HG03280 (cell line): ENCODE data around the gene WDFY4.

Experiments used
- ATAC-seq: cut with Tn5 transposase; IDR thresholded peaks from one replicate; pipeline ENCODE4 v1.9.1; 2021; ENCODE audit warnings: mild to moderate bottlenecking, moderate library complexity; ENCODE audit not compliant: unreplicated experiment

The WDFY4 gene

GRCh38 chr10:48786606-48787282 lies 102.1 kb downstream of the WDFY4 start:
- ATAC-seq: no peak

- ATAC-seq: no peak
Observed at GRCh38 chr10:48788554-48788953, 103.9 kb downstream of the WDFY4 start.

DNA sequence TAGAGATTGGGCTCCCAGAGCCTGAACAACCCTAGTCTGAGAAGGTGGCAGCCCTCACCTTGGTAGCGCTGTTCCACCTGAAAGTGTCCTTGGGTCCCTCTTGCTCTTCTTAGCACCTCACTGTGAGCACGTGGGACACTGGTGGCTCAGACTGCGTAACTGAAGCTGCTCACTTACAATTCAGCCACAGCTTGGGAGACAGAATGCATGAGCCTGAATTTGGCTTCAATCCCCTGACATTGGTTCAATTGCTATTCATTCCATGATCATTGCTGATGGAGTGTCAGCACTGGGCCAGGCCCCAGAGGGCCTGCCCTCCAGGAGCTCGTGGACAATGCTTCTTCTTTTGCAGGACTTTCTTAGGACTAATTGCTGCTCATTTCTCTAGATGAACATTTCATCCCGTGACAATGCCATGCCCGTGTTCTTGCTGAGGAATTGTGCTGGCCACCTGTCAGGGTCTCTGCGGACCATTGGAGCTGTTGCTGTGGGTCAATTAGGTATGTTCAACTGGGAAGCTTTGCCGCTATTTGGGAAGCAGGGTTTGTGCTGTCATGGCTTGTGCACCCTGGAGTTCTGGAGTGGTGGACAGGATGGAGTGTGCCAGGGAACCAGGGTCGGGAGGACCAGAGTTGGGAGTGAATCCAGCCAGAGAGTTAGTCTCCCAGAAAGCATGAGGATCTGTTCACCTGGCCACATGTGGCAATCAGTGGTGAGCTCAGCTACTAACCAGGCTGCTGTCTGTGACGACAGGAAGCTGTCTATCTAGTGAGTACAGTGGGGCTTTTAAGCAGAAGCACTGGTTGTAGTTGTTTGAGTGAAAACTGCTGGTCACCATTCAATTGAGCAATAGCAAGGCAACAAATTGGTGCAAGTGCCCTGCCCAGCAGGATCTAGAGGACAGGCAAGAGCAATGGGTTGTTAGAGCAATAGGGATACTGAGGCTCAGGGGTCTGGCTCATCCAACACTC lies 105.1 kb downstream of the WDFY4 start:
- ATAC-seq: no peak

GRCh38 chr10:48790457-48791044 lies 105.9 kb downstream of the WDFY4 start:
- no peak for ATAC-seq

- no peak for ATAC-seq
Observed at GRCh38 chr10:48791267-48791928, 106.7 kb downstream of the WDFY4 start.

GRCh38 chr10:48792121-48792520 lies 107.4 kb downstream of the WDFY4 start:
- ATAC-seq: no peak

GRCh38 chr10:48792687-48793096 lies 108.0 kb downstream of the WDFY4 start:
- no peak for ATAC-seq

GRCh38 chr10:48794074-48794473 lies 109.4 kb downstream of the WDFY4 start:
- ATAC-seq: no peak

GRCh38 chr10:48796713-48797245 lies 112.1 kb downstream of the WDFY4 start:
- no peak for ATAC-seq

- ATAC-seq: no peak
Observed at GRCh38 chr10:48797830-48798229, 113.2 kb downstream of the WDFY4 start.

DNA sequence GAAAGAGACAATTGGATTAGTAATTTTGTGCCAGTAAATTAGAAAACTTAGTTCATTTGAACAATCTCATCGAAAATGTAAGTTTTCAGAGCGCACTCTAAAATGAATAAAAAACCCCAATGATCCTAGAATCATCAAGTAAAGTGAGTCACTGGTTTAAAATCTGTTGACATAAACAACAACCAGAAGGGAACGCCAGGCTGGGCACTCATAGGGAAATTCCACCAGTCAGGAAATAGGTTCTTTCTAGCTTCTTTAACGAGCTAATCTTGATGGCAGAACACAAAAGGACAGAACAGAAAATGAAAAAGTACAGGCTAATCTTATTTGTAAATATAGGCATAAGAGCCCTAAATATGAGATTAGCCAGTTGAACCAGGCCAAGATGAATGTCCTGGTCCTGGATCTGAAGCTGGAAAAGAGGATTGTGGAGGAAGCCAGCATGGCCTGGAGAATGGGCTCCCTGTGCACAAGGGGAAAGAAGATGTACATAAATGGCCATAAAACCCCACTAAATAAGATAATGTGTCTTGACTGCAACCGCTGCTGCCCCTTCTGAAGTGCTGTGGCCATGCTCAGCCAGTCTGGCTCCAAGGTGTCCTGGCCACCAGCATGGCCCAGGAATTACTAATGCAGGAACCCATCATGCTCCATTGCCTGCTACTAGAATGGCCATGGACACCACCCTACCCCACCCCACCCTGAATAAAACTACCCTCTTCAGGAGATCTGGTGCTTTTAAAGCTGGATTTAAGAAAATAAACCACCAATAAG lies 114.0 kb downstream of the WDFY4 start:
- ATAC-seq: no peak

DNA sequence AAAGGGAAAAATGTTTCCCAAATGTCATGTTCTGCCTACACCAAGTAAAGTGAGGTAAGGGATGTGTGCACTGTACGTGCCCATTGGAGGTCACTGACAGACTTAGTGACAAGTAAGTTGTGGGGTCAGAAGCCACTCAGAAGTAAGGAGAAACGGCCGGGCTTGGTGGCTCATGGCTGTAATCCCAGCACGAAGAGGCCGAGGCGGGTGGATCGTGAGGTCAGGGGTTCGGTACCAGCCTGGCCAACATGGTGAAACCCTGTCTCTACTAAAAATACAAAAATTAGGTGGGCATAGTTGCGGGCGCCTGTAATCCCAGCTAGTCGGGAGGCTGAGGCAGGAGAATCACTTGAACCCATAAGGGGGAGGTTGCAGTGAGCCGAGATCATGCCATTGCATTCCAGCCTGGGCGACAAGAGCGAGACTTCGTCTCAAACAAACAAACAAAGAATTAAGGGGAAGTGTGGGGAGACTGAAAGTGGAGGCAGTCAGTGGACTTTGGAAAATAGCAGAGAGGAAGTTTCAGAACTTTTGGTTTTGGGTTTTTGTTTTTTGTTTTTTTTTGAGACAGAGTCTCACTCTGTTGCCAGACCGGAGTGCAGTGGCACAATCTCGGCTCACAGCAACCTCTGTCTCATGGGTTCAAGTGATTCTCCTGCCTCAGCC lies 114.8 kb downstream of the WDFY4 start:
- ATAC-seq: no peak

DNA sequence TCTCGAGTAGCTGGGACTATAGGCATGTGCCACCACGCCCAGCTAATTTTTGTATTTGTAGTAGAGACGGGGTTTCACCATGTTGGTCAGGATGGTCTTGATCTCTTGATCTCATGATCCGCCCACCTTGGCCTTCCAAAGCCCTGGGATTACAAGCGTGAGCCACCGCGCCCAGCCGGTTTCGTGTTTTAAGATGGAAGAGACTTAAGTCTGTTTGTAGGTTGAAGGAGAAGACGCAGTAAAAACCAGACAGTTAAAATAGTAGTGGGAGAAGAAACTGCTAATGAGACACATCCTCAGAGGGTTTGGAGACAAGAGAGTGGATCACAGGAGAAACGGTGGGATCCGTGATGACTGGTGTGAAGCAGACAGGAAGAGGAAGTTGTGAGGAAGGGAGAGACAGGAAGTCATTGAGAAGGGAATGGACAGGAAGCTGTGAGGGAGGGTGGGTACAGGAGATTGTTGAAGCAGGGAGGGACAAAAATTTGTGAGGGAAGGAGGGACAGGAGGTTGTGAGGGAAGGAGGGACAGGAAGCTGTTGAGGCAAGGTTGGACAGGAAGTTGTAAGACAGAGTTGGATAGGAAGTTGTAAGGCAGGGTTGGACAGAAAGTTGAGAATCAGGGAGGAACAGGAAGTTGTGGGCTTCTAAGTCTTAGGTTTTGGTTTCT lies 115.5 kb downstream of the WDFY4 start:
- ATAC-seq: no peak

- ATAC-seq: no peak
Observed at GRCh38 chr10:48801001-48801421, 116.3 kb downstream of the WDFY4 start.

DNA sequence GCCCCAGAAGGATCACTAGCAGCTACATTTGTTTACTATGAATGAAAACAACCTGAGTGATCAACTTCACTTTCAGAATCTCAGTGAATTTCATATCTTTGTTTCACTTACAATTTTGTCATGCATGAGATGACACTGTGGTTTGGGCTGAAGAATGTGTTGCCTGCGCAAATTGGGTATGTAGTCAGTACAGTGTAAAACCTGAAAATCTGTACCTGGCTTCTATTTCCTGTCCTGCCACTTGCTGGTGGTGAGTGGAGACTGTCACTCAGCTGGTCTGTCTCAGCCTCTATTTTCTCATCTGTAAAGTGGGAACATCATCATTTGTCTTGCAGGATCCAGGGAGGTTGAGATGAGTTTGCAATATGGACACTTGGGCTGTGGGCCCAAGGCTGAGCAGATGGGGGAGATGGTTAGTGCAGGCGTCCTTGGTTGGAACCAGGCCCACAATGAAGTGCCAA lies 118.0 kb downstream of the WDFY4 start:
- ATAC-seq: peak; percentile 93

DNA sequence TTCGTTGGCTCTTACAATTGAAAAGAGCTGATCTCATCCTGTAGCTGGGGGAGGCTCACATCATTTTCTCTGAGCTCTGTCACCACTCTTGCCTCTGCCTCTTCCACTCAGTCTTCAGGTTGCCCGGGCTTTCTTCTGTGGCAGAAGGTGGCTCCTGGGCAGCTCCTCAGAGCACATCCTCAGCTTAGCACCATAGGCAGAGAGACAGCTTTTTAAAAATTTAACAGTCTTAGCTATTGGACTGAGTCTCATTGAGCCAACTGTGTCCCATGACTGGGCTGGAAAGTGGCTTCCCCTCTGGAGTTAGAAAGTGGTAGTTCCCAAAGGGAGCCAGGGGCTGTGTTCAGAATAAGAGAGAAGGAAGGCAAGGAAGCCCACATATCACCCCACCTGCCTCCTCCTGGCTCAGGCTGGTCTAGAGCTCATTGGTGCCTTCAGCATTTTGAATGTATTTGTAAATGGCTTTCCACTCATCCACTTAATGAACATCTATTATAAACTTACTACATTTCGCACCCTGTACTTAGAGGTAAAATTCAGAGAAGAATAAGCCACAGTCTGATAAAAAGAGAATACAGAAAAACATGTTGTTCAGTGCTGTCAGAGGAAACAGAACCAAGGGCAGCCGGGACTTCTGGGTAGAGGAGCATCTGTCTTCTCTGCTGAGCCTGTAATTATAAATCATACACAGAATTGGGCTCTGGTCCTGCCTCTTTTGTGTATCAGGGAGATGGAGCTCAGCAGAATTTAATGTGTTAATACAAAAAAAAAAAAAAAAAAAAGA lies 119.3 kb downstream of the WDFY4 start:
- no peak for ATAC-seq

GRCh38 chr10:48804740-48805182 lies 120.1 kb downstream of the WDFY4 start:
- ATAC-seq: no peak

DNA sequence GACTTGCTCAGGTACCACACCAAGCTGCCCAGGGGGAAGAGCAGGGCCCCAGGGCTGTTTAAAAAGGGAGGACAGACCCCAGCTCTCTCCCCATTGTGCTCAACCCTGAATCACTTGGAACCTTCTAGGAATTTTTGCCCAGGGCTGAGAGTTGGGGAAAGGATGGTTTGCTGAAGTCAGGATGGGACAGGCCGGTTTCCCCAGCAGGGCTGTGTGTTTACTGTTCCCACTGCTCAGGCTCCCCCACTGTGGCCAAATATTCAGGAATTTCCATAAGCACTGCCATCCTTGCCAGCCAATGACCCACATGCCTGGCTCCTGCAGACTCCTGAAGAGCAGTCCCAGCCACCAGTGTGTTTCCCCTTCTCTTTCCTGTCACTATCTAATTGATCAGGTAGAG lies 120.7 kb downstream of the WDFY4 start:
- no peak for ATAC-seq
